ENCODE results near the gene RIMOC1. TPM values are rescaled to one million over a fixed set of nuclear protein-coding genes. Genes with fewer than 3 reads are reported as not detected.
A peak's percentile ranks its signal among the peaks of the same experiment; 100 is the strongest.

Gene RIMOC1
- total RNA-seq, 2 donors from 2014 or later, result 24.0 to 26.7 TPM

- intact Hi-C loops (cut with DNase I, micrococcal nuclease), result no loop called here
- no peak for DNase-seq
- ATAC-seq, result no peak
Measured at GRCh38 chr5:41883243-41883642, 20.9 kb upstream of the RIMOC1 start.

- no peak for ATAC-seq
- DNase-seq, result no peak
- intact Hi-C loops (cut with DNase I, micrococcal nuclease), result no loop called here
Measured at GRCh38 chr5:41883936-41884335, 20.2 kb upstream of the RIMOC1 start.

GRCh38 chr5:41885286-41885685 is 18.9 kb upstream of the RIMOC1 start:
- intact Hi-C loops (cut with DNase I, micrococcal nuclease), result no loop called here
- DNase-seq (no peak), ATAC-seq (no peak)

- DNase-seq (no peak), ATAC-seq (no peak)
- intact Hi-C loops (cut with DNase I, micrococcal nuclease), result no loop called here
Measured at GRCh38 chr5:41891066-41891707, 13.0 kb upstream of the RIMOC1 start.

GRCh38 chr5:41892031-41892430 is 12.1 kb upstream of the RIMOC1 start:
- ATAC-seq, result no peak
- no peak for DNase-seq
- intact Hi-C loops (cut with DNase I, micrococcal nuclease), result no loop called here

- intact Hi-C loops (cut with DNase I, micrococcal nuclease), result no loop called here
- ATAC-seq, result no peak
- DNase-seq, result no peak
Measured at GRCh38 chr5:41893074-41893851, 10.9 kb upstream of the RIMOC1 start.

GRCh38 chr5:41896230-41896629 is 7.9 kb upstream of the RIMOC1 start:
- DNase-seq, result no peak
- no peak for ATAC-seq
- intact Hi-C loops (cut with DNase I, micrococcal nuclease), result no loop called here

- ATAC-seq (no peak), DNase-seq (no peak)
- intact Hi-C loops (cut with DNase I, micrococcal nuclease), result no loop called here
Measured at GRCh38 chr5:41903382-41903891, 707 bp upstream of the RIMOC1 start.

- intact Hi-C loops (cut with DNase I, micrococcal nuclease), result no loop called here
- no peak for ATAC-seq
- no peak for DNase-seq
Measured at GRCh38 chr5:41906151-41906550, 2.0 kb downstream of the RIMOC1 start.

- ATAC-seq (no peak), DNase-seq (no peak)
- intact Hi-C loops (cut with DNase I, micrococcal nuclease), result no loop called here
Measured at GRCh38 chr5:41908374-41909079, 4.4 kb downstream of the RIMOC1 start.

- intact Hi-C loops (cut with DNase I, micrococcal nuclease), result no loop called here
- DNase-seq, result no peak
- ATAC-seq, result no peak
Measured at GRCh38 chr5:41918105-41918504, 14.0 kb downstream of the RIMOC1 start.

- intact Hi-C loops (cut with DNase I, micrococcal nuclease), result loop anchor here in 1 of 2 donors (5.0 kb wide), 1 partner anchor 54 kb away; no protein-coding TSS in a partner anchor
- no peak for ATAC-seq
- no peak for DNase-seq
Measured at GRCh38 chr5:41921166-41921565, 17.0 kb downstream of the RIMOC1 start.

GRCh38 chr5:41921874-41922273 is 17.7 kb downstream of the RIMOC1 start:
- ATAC-seq (no peak), DNase-seq (no peak)
- intact Hi-C loops (cut with DNase I, micrococcal nuclease), result loop anchor here in 1 of 2 donors (5.0 kb wide), 1 partner anchor 55 kb away; no protein-coding TSS in a partner anchor

GRCh38 chr5:41924526-41924871 is 20.4 kb downstream of the RIMOC1 start:
- no peak for ATAC-seq
- DNase-seq, result no peak
- intact Hi-C loops (cut with DNase I, micrococcal nuclease), result loop anchor here in 1 of 2 donors (5.0 kb wide), 1 partner anchor 57 kb away; no protein-coding TSS in a partner anchor

- ATAC-seq, result peak; percentile 99
- peak; percentile 82 to 91 for DNase-seq
- intact Hi-C loops (cut with DNase I, micrococcal nuclease), result loop anchor here in 1 of 2 donors (5.0 kb wide), 1 partner anchor 58 kb away; no protein-coding TSS in a partner anchor
Measured at GRCh38 chr5:41924872-41925554, 20.9 kb downstream of the RIMOC1 start, which contains the start of gene FBXO4. Gene FBXO4 (plus strand): TSS chr5:41925281. CDS start chr5:41925310, 29 bp downstream.

GRCh38 chr5:41925555-41925951 is 21.4 kb downstream of the RIMOC1 start:
- intact Hi-C loops (cut with DNase I, micrococcal nuclease), result no loop called here
- peak; percentile 30 to 44 for DNase-seq

GRCh38 chr5:41927604-41928003 is 23.5 kb downstream of the RIMOC1 start:
- DNase-seq (no peak), ATAC-seq (no peak)
- intact Hi-C loops (cut with DNase I, micrococcal nuclease), result no loop called here

More at GRCh38 chr5:41925555-41925951, 21.4 kb downstream of the RIMOC1 start:
- peak; percentile 47 for ATAC-seq

- ATAC-seq, result no peak
- DNase-seq, result no peak
- intact Hi-C loops (cut with DNase I, micrococcal nuclease), result no loop called here
Measured at GRCh38 chr5:41929035-41929434, 24.9 kb downstream of the RIMOC1 start.

- intact Hi-C loops (cut with DNase I, micrococcal nuclease), result no loop called here
- DNase-seq (no peak), ATAC-seq (no peak)
Measured at GRCh38 chr5:41932770-41933169, 28.6 kb downstream of the RIMOC1 start.

Data from left colon (tissue), 2 donors.